Stimulated activated CD8-positive, alpha-beta memory T cell treated with anti-CD3 and anti-CD28 coated beads, Interleukin-15, amount 100 ng/mL, for 1 hour (primary cell): Measurements from ENCODE around the gene SRSF4.

ENCODE experiments used
- DNase-seq: peaks from one replicate; pipeline ENCODE4 v3.0.0-alpha.2; 2020; ENCODE audit warnings: low read depth

Gene SRSF4

DNA sequence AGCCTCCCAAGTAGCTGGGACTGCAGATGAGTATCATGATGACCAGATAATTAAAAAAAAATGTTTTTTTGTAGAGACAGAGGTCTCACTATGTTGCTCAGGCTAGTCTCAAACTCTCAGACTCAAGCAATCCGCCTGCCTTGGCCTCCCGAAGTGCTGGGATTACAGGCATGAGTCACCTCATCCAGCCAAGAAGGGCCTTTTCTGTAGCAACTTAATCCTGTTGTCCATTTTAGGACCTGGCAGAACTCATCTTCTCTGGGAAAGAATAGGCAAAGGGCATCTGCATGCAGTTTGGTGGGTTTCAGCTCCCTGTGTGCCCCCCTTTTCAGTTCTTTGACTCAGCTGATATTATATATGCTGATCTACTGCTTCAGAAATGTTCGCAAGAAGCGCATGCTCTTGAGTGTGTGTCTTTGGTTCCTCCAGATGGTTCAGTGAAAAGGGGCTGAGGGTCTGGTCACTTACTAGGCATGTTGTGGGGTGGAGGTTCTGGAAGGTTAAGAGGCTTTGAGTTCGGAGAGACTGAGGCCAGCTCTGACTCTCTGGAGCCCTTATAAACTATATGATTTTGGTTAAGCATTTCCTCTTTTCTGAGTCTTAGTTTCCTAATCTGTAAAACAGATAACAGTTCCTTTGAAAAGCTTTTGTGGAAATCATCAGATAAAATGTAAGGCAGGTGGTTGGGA is 19.4 kb upstream of the SRSF4 start:
- DNase-seq: no peak

DNA sequence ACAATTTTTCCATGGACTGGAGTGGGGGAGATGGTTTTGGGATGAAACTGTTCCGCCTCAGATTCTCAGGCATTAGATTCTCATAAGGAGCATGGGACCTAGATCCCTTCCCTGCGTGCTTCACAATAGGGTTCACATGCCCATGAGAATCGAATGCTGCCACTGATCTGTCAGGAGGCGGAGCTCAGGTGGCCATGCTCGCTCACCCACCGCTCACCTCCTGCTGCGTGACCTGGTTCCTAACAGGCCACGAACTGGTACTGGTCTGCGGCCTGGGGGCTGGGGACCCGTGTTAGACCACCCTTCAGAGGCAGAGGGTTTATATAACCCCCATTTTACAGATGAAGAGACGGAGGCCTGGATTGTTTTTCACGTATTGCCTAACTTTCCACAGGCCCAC is 16.3 kb upstream of the SRSF4 start:
- DNase-seq: no peak

DNA sequence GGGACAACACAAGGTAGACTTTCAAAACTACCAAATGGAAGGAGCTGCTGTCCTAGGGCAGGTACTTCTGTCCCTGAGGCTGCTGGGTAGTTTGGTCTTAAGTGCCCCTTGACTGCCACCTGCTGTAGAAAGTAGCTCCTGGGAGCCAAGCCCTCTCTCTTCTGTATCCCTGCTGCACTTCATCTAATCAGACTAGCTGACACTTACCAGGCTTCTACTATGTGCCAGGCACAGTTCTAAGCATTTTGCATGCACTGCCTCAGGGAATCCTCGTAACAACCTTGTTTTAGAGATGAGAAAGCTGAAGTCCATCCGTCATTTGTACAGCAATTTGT is 15.9 kb upstream of the SRSF4 start:
- no peak for DNase-seq

DNA sequence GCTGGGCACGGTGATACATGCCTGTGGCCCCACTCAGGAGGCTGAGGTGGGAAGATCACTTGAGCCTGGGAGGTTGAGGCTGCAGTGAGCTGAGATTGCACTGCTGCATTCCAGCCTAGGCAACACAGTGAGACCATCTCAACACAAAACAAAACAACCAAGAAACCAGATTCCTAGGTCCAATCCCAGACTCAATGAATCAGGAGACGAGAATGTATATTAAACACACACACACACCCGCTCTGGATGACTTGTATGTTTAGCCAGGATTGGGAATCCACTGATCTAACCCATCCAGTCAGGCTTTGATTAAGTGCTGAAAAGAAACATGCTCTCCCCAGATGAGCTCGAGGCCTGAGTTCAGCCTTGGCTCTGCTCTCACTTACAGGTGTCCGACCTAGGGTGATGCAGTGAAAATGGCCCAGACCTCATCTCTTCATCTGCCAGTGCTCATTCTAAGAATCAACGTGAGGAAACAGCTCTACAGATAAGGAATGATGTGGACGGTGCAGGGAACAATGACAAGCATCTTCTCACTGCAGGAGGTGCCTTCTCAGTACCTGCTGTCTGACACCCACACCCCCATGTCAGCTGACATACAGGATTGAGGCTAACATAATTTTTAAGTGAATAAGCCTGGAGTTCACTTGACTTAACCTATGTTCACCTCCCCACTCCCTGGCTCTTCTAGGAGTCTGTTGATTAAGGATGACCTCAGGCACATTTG is 15.3 kb upstream of the SRSF4 start:
- DNase-seq: no peak

DNA sequence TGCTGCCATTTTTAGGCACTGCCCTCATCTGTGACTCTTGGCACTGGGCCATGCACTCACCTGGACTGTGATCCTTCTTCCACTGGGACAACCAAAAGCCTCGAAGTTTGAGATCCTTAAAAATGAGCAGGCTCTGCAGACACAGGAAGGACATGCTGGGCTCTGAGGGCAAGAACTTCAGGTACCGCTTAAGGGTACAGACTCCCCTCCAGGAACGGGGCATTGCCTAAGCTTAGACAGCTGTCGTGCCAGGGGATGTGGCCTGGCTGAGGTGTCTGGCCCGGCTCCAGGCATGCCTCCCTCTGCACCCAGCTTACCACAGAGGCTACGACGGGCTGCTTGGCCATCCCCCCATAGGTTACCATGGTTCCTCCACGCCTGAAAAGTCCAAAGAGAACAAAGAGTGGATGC is 14.2 kb upstream of the SRSF4 start:
- DNase-seq: no peak

DNA sequence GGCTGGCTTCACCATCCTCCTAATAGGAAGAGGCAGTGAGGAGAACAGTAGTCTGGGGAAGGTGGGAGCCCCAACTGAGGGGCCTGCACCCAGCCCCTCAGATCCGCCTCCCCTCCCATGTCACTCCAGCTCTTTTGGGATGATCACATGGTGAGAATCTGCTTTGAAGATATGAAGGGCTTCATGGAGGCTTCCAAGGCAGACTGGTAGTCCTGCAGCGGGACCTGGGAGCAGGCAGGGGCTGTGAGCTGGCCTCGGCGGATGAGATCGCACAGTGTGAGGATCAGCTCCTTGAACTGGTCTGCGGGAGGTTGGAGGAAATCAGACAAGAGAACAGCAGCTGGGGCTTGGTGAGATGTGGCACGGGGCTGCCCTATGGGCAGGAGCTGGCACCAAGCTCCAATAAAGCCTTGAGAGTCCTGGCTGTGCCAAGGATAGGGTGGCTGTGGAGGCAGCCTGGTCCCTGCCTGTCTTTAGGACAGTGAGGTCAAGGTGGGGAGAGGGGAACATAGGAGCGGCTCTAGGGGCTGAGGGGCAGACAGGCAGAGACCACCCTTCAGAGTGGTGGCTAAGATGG is 12.3 kb upstream of the SRSF4 start:
- DNase-seq: no peak

DNA sequence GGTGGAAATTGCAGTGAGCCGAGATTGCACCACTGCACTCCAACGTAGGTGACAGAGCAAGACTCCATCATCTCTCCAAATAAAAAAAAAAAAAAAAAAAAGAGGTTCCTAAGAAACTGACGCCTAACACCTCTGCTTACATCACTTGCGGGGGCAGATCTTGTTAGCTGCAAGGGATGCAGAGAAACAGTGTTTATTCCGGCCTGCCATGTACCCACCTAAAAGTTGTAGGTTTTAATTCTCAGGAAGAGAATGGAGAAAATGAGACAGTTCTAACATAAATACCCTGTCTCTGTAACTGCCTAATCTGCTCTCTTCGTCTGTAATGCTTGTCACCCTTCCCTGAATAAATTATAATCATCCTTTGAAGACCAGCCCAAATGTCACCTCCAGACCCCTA is 9.0 kb upstream of the SRSF4 start:
- no peak for DNase-seq

DNA sequence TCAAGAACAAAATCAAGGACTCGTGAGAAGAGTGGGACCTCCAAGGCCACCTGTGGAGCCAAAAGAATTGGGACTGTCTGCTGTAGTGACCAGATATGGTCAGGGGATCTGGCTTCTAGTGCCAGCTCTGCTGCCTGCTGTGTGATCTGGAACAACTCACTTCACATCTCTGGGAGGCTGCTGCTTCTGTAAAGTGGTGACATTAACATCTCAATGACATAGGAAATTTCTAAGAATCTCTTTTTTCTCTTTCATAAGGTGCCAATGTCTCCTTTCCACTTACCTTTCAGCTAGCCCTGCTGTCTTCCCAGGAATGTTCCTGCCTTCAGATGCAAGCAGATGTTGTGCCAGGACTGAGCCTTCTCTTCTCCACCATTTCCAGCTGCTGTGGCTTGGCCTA is 5.0 kb upstream of the SRSF4 start:
- no peak for DNase-seq

DNA sequence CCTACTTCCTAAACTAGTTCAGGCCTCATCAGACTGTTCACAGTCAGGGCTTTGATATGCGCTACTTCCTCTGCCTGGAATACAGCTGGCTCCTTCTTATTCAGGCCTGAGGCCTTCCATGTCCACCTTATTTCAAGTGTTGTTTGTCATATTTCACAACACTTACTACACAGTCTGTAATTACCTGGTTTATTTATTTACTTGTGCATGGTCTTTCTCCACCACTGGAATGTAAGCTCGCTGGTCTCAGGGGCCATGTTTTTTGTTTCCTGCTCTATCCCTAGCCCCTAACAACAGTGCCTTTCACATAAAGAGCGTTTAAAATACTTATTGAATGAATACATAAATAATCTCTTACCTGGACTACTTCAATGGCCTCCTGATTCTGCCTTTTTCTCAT is 4.6 kb upstream of the SRSF4 start:
- DNase-seq: no peak

DNA sequence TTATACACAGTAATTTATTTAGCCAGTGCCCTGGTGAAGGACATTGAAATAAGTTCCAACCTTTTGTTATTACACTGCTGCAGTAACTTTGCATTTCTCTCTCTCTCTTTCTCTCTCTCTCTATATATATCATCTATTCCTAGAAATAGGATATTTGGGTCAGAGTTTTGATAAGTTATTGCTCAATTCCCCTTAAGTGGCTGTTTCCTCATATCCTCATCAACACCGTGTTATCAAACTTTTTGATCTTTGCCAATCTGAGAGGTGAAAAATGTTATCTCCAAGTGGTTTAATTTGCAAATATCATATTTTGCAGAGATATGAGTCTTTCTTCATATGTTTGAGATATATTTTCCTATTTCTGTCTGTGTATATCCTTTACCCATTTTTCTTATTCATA is 1.6 kb upstream of the SRSF4 start:
- DNase-seq: no peak

DNA sequence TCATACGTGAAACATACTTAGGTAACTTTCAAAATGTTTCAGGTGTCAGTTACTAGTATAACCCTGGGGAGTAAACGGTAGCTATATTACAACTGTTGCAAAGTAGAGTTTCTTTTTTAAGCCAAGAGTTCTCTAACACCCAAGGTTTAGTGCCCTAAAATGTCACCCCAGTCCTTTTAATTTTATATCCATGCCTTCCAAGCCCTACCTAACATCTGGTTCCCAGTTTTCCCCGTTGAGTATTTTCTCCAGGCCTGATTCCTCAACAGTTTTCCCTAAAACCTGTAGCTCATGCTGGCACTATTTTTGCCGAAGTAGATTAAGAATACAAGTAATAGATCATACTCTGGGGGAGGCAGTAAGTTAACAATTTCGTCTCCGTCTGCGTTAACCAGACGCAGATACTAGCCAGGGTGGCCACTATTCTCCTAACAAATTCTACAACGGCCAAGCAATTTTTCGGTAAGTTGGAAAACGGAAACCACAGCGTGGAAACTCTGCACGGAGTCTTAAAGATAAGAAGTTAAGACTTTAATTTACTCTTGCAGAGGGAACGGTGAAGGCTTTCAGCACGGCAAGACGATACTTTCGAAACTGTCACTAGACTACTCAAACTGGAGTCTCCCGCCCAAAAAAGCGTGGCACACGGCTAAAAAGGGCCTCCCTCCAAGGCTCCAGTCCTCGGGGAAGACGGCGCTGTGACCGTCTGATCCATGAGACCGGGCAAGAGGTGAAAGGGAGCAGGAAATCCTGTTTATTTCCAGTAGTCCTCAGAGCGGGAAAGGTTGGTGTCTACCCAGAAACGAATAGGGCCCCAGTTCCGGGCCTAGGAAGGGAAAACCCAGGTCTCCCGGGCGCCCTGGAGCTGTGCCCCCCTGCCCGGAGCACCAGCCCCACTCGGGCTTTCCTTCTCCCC is 945 bp downstream of the SRSF4 start:
- no peak for DNase-seq

DNA sequence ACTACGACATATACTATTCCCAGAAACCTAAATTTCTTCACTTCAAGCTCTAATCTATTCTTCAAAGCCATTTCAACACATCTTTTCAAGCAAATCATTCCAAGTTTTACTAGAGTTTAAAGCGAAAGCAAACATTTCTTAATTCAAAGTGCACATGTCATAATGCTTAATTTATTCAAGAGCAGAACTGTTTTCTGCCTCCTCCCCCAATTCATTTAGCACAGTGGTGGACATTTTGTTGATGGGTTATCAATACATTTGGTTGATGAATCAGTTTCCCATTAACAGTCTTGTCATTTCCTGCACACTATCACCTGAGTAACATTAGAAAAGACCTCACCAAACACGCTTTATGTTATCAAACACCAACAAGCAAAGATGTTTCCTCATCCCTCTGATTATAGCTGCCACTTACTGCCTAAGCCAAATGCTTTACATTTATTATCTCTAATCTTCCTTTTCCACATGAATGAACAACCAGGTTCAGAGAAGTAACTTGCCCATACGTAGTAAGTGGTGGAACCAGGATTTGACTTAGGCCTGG is 2.0 kb downstream of the SRSF4 start:
- no peak for DNase-seq

DNA sequence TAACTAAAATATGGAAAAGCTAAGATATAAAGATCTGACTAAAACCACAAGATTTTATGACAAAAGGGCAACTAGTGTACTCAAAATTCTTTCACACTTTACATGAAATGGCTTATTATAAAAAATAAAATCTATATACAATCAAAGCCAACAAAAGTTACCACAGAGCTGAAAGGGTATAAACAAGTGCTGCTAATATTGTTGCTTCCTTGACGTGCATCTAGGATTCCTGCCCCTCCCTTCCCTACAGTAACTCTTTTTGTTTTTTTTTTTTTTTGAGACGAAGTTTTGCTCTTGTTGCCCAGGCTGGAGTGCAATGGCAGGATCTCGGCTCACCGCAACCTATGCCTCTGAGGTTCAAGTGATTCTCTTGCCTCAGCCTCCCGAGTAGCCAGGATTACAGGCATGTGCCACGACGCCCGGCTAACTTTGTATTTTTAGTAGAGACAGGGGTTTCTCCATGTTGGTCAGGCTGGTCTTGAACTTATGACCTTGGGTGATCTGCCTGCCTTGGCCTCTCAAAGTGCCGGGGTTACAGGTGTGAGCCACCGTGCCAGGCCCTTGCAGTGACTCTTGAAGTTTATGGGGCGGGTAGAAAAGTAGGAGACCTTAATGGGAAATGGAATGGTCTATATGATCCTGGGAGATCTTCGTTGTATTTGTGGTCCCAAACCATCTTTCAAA is 4.5 kb downstream of the SRSF4 start:
- DNase-seq: no peak

DNA sequence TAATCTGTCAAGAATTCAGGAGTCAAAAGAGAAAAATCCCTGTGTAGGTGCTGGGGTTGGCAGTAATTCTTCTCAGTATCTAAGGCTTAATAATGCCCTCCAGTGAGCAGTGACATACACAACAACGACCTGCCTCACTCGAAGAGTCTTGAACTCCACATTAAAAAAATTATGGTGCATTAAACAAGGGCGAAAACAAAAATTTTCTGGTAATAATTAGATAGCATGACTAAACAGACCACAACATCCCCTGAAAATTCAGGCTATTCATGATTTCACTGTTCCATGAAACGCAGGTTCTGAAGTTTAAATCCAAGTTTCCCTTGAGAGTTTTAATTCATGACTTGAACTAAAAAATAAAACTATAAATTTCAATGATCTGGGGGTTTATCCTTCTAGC is 5.1 kb downstream of the SRSF4 start:
- DNase-seq: no peak

DNA sequence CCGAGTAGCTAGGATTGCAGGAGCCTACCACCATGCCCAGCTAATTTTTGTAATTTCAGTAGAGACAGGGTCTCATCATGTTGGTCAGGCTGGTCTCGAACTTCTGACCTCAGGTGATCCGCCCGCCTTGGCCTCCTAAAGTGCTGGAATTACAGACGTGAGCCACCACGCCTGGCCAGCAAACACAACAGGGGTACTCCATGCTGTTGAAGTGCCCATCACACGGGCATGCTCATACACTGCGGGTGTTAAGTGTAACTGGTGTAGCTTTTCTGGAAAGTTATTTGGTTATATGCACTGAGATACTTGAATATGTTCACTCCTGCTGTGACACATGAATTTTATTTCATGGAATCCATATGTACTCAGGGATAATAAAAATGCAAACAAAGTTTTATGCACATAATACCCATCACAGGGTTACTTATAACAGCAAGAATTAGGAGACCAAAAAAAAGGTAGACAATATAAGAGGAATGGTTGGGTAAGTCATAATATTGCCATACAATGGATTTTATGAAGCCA is 9.2 kb downstream of the SRSF4 start:
- no peak for DNase-seq

DNA sequence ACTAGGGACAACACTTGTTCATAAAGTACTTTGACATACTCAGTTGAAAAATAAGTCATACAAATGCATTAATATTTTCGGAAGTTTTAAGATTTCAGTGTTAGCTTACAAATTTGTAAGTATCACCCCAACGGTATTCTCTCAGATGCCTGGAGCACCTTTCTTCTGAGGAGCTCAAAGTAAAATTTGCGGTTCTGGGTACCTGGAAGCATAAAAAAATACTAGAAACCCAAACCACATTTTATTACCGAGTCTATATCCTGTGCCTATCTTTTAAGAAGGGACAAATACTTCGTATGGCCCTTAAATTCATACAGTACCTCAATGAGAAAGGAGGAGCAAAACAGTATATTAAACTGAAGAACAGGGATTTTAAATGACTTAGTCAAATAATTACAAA is 10.2 kb downstream of the SRSF4 start:
- DNase-seq: no peak

DNA sequence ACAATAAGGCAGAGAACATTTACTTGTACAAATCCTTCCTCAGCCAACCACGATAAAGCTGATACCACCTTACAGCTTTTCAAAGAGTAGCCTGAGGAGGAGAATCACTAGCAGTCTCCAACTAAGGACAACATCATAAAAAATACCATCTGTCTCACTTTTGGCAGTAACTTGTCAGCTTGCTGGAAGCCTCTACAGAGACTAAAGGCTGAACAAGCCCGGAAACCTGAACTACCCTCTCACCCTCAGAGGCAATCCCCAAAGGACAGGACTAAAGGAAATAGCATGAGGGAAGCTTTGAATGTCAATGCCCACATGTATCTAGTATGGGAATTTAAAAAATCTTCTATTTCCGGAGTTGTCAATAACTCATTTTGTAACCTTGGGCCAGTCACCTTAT is 10.6 kb downstream of the SRSF4 start:
- no peak for DNase-seq

DNA sequence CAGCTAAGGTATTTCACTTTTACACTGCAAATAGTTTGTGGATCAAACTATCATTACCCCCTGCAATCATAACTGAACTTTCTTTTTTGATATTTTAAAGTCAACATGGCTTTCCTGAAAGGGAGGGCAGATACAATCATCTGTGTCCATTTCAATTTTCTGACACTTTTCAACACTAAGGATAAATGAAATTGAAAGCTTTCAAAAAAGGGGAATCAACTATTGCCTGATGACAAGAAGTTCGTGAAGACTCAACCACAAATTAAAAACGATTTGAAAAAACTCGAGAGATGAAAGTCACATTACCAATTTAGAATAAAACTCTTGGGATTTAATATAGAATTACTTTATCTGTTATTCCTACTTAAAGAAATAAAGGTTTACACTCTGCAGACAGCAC is 11.7 kb downstream of the SRSF4 start:
- DNase-seq: no peak

DNA sequence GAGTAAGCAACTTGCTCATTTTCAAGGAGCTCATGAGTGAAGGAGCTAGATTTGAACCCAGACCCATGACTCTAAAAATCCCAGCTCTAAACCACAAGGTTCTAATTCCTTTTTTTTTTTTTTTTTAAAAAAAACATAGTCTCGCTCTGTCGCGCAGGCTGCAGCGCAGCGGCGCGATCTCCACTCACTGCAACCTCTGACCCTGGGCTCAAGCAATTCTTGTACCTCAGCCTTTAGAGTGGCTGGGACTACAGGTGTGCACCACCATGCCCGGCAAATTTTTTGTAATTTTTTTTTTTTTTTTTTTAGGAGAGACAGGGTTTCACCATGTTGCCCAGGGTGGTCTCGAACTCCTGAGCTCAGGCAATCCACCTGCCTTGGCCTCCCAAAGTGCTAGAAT is 13.8 kb downstream of the SRSF4 start:
- no peak for DNase-seq

DNA sequence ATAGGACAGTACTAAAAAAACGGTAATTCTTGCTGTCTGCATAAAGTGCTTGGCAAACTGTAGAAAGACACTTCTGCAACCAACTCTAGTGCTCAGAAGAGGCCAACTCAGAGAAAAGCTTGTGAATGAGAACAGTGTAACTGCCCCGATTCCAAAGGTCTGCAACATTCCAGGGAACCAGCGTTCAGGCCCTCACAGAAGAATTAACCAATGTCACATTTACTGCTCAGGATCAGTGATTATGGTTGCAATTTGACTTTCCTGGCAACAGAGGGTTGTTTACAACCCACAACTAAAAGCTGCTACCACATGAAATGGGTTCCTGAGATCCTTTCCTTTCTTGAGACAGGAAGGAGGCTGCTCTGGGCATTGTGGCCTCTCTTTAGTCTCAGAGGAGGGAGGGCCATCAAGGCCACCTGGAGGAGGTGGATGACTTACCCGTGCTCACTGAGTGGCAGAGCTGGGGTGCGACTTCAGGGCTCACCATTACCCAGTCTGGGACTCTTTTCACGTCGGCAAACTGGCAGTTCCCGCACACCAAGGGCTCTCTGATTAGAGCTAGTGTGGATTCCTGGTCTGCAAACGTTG is 15.3 kb downstream of the SRSF4 start:
- DNase-seq: no peak

DNA sequence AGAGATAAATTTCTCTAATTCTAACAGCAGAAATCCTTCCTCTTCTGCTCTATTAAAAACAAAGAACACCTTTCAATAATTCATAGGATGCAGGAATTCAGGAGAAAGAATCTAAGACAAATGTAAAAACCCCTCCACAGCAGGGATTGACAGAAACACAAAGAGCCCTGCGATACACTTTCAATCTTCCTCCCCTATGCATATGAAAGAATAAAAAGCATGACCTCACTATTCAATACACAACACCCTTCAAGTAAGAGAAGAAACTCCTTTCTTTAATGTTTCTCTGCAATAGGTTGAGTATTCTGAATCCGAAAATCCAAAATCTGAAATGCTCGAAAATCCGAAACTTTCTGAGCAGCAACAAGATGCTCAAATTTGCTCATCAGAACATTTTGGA is 17.1 kb downstream of the SRSF4 start:
- no peak for DNase-seq
